B cell (primary cell): ENCODE results near the gene PEX10.

ENCODE experiments used
- EZH2 ChIP-seq: IDR thresholded peaks from 2 replicates; pipeline ENCODE4 v1.6.1; 2012; ENCODE audit warnings: borderline replicate concordance, low read depth, mild to moderate bottlenecking, moderate library complexity, low read length; ENCODE audit not compliant: insufficient read depth, poor library complexity, severe bottlenecking
- TF ChIP-seq, protein P1 (sequence below): fragments of 200-600 bp; IDR thresholded peaks from one replicate; pipeline ENCODE4 v1.8.0; 2022; ENCODE audit warnings: antibody characterized with exemption, mild to moderate bottlenecking

DNA sequence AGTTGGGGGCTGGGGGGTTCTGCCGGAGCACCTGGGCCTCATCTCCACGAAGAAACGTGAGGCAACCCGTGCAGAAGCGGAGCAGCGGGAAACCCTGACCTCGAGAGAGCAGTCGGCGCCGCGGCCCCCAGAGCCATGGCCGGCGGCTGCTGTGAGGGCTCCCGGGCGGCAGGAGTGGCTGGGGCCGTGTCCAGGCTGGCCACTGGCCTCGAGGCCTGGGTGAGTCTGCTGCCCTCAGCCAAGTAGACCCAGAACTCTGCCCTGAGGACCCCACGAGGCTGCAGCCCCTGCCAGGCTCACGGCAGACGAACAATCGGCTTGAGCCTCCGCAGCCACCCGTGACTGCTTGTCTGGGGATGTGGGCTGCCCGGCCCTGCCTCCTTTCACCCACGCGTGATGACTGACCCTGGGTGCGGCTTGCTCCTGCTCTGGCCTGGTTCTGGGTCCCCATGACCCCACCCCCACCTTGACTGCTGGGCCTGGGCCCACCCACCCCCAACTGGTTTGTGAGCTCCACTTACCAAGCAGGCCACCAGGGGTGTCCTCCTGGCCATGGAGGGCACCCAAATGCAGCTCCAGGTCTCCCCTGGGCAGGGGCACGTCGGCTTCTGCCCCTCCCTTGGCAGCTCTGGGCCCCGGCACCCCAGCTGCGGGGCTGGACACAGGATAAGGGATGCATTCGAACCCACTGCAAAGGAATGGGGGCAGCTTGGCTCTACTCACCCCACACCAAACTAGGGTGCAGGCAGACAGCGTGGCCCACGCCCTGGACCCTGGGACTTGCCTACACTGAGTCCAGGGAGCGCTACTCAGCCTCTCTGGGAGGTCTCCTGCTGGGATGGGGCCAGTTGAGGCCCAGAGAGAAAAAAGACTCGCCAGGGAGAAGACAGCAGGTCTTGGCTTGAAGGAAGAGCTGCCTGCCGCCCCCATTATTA is 55.2 kb downstream of the PEX10 start:
- TF ChIP-seq, protein P1, sequence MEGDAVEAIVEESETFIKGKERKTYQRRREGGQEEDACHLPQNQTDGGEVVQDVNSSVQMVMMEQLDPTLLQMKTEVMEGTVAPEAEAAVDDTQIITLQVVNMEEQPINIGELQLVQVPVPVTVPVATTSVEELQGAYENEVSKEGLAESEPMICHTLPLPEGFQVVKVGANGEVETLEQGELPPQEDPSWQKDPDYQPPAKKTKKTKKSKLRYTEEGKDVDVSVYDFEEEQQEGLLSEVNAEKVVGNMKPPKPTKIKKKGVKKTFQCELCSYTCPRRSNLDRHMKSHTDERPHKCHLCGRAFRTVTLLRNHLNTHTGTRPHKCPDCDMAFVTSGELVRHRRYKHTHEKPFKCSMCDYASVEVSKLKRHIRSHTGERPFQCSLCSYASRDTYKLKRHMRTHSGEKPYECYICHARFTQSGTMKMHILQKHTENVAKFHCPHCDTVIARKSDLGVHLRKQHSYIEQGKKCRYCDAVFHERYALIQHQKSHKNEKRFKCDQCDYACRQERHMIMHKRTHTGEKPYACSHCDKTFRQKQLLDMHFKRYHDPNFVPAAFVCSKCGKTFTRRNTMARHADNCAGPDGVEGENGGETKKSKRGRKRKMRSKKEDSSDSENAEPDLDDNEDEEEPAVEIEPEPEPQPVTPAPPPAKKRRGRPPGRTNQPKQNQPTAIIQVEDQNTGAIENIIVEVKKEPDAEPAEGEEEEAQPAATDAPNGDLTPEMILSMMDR: no peak
- no peak for TF ChIP-seq EZH2
